SK-N-SH treated with all-trans-retinoic acid at 6 μM for 48 hours (cell line): ENCODE results near the gene STN1.

ENCODE experiments used
- ATAC-seq: fragments of 200-7000 bp; cut with Tn5 transposase; 3 replicates; pipeline ENCODE4 v1.9.1; 2020; ENCODE audit warnings: mild to moderate bottlenecking, moderate library complexity
- ARNTL ChIP-seq: fragments of 450-650 bp; formaldehyde crosslinking; IDR thresholded peaks from 2 replicates; pipeline ENCODE4 v1.5.0; 2020; ENCODE audit warnings: low read depth, mild to moderate bottlenecking, moderate library complexity, borderline replicate concordance
- BACH2 ChIP-seq: fragments of 250-450 bp; sonication (Bioruptor Pico); IDR thresholded peaks from 2 replicates; pipeline ENCODE4 v1.9.0; 2021; ENCODE audit warnings: mild to moderate bottlenecking, borderline replicate concordance
- CSDC2 ChIP-seq: fragments of 250-450 bp; sonication (Bioruptor Pico); IDR thresholded peaks from 2 replicates; pipeline ENCODE4 v1.5.0; 2020; ENCODE audit warnings: mild to moderate bottlenecking, moderate library complexity
- CSRNP3 ChIP-seq: fragments of 250-450 bp; sonication (Bioruptor Pico); IDR thresholded peaks from 2 replicates; pipeline ENCODE4 v1.5.1; 2021; ENCODE audit warnings: mild to moderate bottlenecking, moderate library complexity
- ESRRG ChIP-seq: fragments of 250-450 bp; sonication (Bioruptor Pico); IDR thresholded peaks from 2 replicates; pipeline ENCODE4 v1.6.1; 2021; ENCODE audit warnings: mild to moderate bottlenecking
- GLIS3 ChIP-seq: fragments of 250-450 bp; sonication (Bioruptor Pico); IDR thresholded peaks from 2 replicates; pipeline ENCODE4 v1.5.0; 2020; ENCODE audit warnings: mild to moderate bottlenecking, moderate library complexity
- ISL1 ChIP-seq: fragments of 250-450 bp; sonication (Bioruptor Pico); IDR thresholded peaks from 2 replicates; pipeline ENCODE4 v2.1.2; 2022; ENCODE audit warnings: mild to moderate bottlenecking, moderate library complexity
- OSR1 ChIP-seq: fragments of 250-450 bp; sonication (Bioruptor Pico); IDR thresholded peaks from 2 replicates; pipeline ENCODE4 v1.8.0; 2022; ENCODE audit warnings: moderate library complexity, mild to moderate bottlenecking, inconsistent platforms
- POU6F1 ChIP-seq: fragments of 250-450 bp; sonication (Bioruptor Pico); IDR thresholded peaks from 2 replicates; pipeline ENCODE4 v1.8.0; 2021; ENCODE audit warnings: low read depth, mild to moderate bottlenecking, moderate library complexity, borderline replicate concordance
- PPARA ChIP-seq: fragments of 250-450 bp; sonication (Bioruptor Pico); IDR thresholded peaks from 2 replicates; pipeline ENCODE4 v1.5.0; 2020; ENCODE audit warnings: mild to moderate bottlenecking, borderline replicate concordance
- RARB ChIP-seq: fragments of 250-450 bp; sonication (Bioruptor Pico); IDR thresholded peaks from 2 replicates; pipeline ENCODE4 v1.8.0; 2021; ENCODE audit warnings: mild to moderate bottlenecking, moderate library complexity
- SNAI2 ChIP-seq: fragments of 250-450 bp; sonication (Bioruptor Pico); IDR thresholded peaks from 2 replicates; pipeline ENCODE4 v1.5.0; 2020; ENCODE audit warnings: mild to moderate bottlenecking, moderate library complexity
- TCF4 ChIP-seq: fragments of 250-450 bp; sonication (Bioruptor Pico); IDR thresholded peaks from 2 replicates; pipeline ENCODE4 v1.8.0; 2021; ENCODE audit warnings: mild to moderate bottlenecking, moderate library complexity, borderline replicate concordance
- TOX ChIP-seq: fragments of 250-450 bp; sonication (Bioruptor Pico); IDR thresholded peaks from 2 replicates; pipeline ENCODE4 v1.8.0; 2021; ENCODE audit warnings: mild to moderate bottlenecking, moderate library complexity, borderline replicate concordance
- ZFP3 ChIP-seq: fragments of 250-450 bp; sonication (Bioruptor Pico); IDR thresholded peaks from 2 replicates; pipeline ENCODE4 v1.5.0; 2020; ENCODE audit warnings: mild to moderate bottlenecking, moderate library complexity
- ZFP30 ChIP-seq: fragments of 450-650 bp; formaldehyde crosslinking; IDR thresholded peaks from 2 replicates; pipeline ENCODE4 v1.5.0; 2022; ENCODE audit warnings: mild to moderate bottlenecking, moderate library complexity
- ZNF565 ChIP-seq: fragments of 450-650 bp; formaldehyde crosslinking; conservative IDR thresholded peaks from 2 replicates; pipeline ENCODE4 v1.5.0; 2020; ENCODE audit warnings: low read depth, mild to moderate bottlenecking, moderate library complexity
- ZNF70 ChIP-seq: fragments of 450-650 bp; formaldehyde crosslinking; IDR thresholded peaks from 2 replicates; pipeline ENCODE4 v1.5.0; 2020; ENCODE audit warnings: mild to moderate bottlenecking, moderate library complexity
- ZNF8 ChIP-seq: fragments of 450-650 bp; formaldehyde crosslinking; IDR thresholded peaks from 2 replicates; pipeline ENCODE4 v1.5.0; 2020; ENCODE audit warnings: mild to moderate bottlenecking, moderate library complexity
- TF ChIP-seq, protein P1 (sequence below): fragments of 250-450 bp; sonication (Bioruptor Pico); IDR thresholded peaks from 2 replicates; pipeline ENCODE4 v1.8.0; 2020; ENCODE audit warnings: mild to moderate bottlenecking, moderate library complexity, borderline replicate concordance
- TF ChIP-seq, protein P2 (sequence below): fragments of 250-450 bp; sonication (Bioruptor Pico); IDR thresholded peaks from 2 replicates; pipeline ENCODE4 v1.5.1; 2020; ENCODE audit warnings: low read depth, mild to moderate bottlenecking, moderate library complexity
- TF ChIP-seq, protein P3 (sequence below): fragments of 250-450 bp; sonication (Bioruptor Pico); IDR thresholded peaks from 2 replicates; pipeline ENCODE4 v1.5.0; 2020; ENCODE audit warnings: mild to moderate bottlenecking, moderate library complexity

STN1 gene

DNA sequence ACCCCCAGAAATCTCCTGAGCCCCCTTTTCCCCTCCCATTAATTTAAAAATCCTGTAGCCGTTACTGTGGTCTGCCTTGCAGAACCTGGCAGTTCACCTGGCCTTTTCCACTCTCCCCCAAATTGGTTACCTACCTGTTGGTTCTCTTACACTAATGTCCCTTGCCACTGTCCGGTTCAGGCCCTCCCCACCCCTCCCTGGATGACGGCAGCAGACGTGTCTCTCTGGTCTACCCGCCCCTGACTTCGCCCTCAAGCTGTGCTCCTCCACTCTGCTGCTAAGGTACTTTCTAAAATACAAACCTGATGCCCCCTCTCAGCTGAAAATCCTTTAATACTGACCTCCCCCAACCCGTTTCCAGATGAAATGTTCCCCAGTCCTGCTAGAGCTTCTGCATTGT lies 47.0 kb downstream of the STN1 start:
- ATAC-seq: no peak
- TF ChIP-seq RARB (CRISPR knock-in tag) (no peak), PPARA (no peak), ZNF70 (CRISPR knock-in tag) (no peak), CSRNP3 (CRISPR knock-in tag) (no peak), ZFP3 (CRISPR knock-in tag) (no peak), SNAI2 (CRISPR knock-in tag) (no peak), OSR1 (no peak), ARNTL (CRISPR knock-in tag) (no peak), TCF4 (CRISPR knock-in tag) (no peak), CSDC2 (no peak), BACH2 (CRISPR knock-in tag) (no peak)
- TF ChIP-seq, protein P1, sequence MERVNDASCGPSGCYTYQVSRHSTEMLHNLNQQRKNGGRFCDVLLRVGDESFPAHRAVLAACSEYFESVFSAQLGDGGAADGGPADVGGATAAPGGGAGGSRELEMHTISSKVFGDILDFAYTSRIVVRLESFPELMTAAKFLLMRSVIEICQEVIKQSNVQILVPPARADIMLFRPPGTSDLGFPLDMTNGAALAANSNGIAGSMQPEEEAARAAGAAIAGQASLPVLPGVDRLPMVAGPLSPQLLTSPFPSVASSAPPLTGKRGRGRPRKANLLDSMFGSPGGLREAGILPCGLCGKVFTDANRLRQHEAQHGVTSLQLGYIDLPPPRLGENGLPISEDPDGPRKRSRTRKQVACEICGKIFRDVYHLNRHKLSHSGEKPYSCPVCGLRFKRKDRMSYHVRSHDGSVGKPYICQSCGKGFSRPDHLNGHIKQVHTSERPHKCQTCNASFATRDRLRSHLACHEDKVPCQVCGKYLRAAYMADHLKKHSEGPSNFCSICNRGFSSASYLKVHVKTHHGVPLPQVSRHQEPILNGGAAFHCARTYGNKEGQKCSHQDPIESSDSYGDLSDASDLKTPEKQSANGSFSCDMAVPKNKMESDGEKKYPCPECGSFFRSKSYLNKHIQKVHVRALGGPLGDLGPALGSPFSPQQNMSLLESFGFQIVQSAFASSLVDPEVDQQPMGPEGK (CRISPR knock-in tag): no peak

GRCh38 chr10:103870516-103870915 lies 47.5 kb downstream of the STN1 start:
- ATAC-seq: no peak; the same call in 2 of the 3 replicates
- TF ChIP-seq, protein P2, sequence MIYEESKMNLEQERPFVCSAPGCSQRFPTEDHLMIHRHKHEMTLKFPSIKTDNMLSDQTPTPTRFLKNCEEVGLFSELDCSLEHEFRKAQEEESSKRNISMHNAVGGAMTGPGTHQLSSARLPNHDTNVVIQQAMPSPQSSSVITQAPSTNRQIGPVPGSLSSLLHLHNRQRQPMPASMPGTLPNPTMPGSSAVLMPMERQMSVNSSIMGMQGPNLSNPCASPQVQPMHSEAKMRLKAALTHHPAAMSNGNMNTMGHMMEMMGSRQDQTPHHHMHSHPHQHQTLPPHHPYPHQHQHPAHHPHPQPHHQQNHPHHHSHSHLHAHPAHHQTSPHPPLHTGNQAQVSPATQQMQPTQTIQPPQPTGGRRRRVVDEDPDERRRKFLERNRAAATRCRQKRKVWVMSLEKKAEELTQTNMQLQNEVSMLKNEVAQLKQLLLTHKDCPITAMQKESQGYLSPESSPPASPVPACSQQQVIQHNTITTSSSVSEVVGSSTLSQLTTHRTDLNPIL (CRISPR knock-in tag): no peak
- no peak for TF ChIP-seq ZNF8
- no peak for TF ChIP-seq RARB (CRISPR knock-in tag)
- TF ChIP-seq ISL1 (CRISPR knock-in tag): no peak
- TF ChIP-seq TOX (CRISPR knock-in tag): no peak
- TF ChIP-seq CSDC2: no peak
- no peak for TF ChIP-seq ZFP30 (CRISPR knock-in tag)
- no peak for TF ChIP-seq GLIS3 (CRISPR knock-in tag)
- no peak for TF ChIP-seq BACH2 (CRISPR knock-in tag)
- no peak for TF ChIP-seq ARNTL (CRISPR knock-in tag)
- TF ChIP-seq ZNF70 (CRISPR knock-in tag): no peak
- TF ChIP-seq ESRRG (CRISPR knock-in tag): no peak
- no peak for TF ChIP-seq ZNF565 (CRISPR knock-in tag)
- no peak for TF ChIP-seq SNAI2 (CRISPR knock-in tag)
- TF ChIP-seq, protein P1 (CRISPR knock-in tag): no peak
- TF ChIP-seq, protein P3, sequence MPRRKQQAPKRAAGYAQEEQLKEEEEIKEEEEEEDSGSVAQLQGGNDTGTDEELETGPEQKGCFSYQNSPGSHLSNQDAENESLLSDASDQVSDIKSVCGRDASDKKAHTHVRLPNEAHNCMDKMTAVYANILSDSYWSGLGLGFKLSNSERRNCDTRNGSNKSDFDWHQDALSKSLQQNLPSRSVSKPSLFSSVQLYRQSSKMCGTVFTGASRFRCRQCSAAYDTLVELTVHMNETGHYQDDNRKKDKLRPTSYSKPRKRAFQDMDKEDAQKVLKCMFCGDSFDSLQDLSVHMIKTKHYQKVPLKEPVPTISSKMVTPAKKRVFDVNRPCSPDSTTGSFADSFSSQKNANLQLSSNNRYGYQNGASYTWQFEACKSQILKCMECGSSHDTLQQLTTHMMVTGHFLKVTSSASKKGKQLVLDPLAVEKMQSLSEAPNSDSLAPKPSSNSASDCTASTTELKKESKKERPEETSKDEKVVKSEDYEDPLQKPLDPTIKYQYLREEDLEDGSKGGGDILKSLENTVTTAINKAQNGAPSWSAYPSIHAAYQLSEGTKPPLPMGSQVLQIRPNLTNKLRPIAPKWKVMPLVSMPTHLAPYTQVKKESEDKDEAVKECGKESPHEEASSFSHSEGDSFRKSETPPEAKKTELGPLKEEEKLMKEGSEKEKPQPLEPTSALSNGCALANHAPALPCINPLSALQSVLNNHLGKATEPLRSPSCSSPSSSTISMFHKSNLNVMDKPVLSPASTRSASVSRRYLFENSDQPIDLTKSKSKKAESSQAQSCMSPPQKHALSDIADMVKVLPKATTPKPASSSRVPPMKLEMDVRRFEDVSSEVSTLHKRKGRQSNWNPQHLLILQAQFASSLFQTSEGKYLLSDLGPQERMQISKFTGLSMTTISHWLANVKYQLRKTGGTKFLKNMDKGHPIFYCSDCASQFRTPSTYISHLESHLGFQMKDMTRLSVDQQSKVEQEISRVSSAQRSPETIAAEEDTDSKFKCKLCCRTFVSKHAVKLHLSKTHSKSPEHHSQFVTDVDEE: no peak
- no peak for TF ChIP-seq OSR1
- TF ChIP-seq POU6F1 (CRISPR knock-in tag): no peak
- TF ChIP-seq ZFP3 (CRISPR knock-in tag): no peak
- no peak for TF ChIP-seq TCF4 (CRISPR knock-in tag)
